RKO (cell line): ENCODE data around the gene COX17.
"Not testable (repeated sequence)": the region's sequence is repeated elsewhere in the genome, so short reads cannot be mapped to it uniquely, and the experiment has no call there.

Experiments used
- DNase-seq: peaks from one replicate; pipeline ENCODE4 v3.0.0-alpha.2; 2016; ENCODE audit warnings: low spot score

The COX17 gene, protein sequence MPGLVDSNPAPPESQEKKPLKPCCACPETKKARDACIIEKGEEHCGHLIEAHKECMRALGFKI

DNA sequence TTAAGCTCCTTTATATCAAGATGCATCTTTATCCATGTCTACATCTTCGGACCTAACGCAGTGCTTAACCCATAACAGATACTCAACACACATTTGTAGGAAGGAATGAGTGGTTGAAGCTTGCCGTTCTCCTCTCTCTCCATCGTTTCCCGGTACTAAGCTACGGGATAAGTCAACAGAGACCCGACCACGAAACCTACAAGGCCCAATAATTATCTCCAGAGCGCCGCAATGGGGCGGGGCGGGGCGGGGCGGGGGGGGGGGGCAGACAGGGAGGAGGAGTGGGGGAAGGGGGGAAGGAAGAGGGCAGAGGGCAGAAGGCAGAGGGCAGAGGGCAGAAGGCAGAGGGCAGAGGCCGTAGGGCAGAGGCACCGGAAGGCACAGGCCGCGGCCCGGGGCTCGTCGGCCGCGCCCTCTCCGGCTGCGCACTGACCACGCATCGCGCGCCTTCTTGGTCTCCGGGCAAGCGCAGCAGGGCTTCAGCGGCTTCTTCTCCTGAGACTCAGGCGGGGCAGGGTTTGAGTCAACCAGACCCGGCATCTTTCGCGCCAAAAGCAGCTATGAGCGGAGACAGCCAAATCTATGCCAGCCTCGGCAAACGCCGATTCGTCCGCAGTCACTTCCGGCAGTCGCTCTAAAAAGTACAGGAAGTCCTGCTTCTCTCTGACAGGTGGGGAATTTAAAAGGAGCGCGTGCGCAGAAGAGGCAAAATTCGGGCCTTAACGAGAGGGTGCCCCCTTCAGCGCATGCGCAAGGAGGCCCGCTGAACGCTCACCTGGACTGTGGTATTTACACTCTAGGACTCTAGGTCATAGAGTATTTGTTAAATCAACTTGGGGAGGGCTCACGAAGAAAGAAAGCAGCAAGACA lies at the start of gene COX17:
COX17 (minus strand) TSS at position 636 of the 870 bp plus-strand sequence; CDS start at position 540, 96 bp downstream.
- DNase-seq = peak; percentile 97

DNA sequence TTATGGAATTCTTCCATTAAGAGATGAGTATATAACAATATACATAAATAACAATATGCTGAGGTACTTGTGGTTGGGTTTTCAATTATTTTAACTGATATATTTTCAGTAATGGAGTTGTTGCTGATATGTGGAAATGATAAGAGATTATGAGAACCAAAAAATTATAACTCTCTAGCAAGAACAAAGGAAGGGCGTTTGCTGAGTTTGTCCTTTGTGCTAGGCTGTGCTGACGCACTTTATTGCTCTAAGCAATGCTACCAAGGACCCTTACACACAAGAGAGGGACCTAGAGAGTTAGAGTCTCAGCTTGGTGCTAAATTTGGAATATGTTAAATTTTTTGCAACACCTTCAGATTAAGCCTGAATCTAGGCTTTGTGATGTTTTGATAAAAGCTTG lies 49.7 kb upstream of the COX17 start:
- no peak for DNase-seq

- no peak for DNase-seq
Measured at GRCh38 chr3:119723022-119723421, 45.8 kb upstream of the COX17 start.

DNA sequence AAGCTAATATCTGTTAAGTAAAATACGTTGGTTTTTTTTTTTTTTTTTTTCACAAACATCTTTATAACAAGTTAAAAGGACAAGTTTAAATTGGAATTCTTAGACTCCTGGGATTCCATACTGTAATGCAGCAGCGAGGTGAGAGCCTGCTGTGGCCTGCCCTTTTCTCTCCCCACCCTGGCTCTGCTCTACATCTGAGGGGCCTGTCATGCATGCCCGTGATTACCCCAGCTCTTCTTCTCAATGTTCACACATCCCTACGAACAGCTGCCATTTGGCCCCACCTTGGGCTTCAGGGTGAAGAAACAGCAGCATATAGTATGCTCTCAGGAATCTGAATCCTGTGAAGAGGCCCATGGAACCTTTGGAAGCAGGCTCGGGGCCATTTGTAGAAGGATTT lies 40.3 kb upstream of the COX17 start:
- DNase-seq = no peak

DNA sequence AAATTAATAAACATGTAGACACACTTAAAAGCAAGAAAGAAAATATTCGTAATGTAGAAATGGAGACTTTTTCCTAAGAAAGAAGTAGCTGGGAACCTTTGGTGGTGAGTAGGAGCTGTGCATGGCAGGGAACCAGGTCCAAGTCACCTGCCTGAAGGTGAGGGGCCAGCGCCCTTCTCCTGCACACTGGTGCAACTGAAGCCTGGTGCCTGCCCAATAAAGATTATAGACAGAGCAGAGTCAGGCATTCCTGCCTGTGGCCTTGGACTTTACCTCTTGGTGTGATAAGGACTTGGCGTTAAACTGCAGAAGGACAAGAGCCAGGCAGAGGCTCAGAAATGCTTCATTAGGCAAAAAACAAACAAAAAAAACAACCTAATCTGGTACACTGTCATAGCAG lies 39.8 kb upstream of the COX17 start:
- no peak for DNase-seq

- DNase-seq = no peak
Measured at GRCh38 chr3:119715105-119715504, 37.9 kb upstream of the COX17 start.

- DNase-seq = no peak
Measured at GRCh38 chr3:119703820-119704531, 26.8 kb upstream of the COX17 start.

DNA sequence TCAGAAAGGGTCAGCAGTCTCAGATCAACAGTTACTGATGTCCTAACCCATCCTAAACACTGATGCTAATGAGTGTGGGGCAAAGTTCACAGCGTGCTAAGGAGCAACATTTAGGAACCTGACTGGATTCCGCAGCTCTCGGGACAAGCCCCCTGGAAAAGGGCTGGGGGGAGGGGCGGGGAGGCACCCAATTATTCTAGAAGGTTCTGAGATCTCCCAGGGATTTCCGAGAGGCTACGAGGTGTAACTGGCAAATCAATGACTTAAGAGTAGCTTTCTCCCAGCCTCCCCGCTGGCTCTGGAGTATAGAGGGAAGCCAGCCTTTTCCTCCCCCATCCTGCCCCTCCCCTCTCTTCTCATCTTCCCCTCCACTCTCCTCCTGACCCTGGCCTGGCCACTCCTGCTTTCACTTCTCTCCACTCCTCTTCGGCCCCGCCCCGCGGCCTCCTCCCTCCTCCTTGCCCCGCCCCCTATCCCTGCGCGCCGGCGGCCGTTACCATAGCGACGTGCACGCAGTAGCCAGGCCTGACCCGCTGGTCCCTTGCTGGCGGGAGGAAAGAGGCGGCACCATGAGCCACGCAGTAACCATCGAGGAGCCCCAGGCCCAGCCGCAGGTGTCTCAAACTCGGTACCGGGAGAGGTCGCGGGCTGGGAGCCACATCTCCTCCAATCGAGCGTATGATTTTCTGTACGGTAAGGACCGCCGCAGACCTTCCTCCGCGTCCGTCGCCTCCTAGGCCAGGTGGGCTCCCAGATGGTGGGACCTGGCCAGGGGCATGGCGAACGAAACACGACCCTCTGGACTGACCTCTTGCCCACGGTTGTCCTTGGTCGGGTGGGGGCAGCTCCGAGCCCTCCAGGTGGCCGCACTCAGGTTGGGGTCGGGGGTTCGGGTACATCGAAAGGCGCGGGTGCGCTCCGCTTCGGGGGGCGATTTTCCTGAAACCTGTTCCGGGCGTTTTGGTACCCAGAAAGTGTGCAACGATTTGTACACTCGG lies 25.6 kb upstream of the COX17 start, which contains the start of gene CFAP91:
CFAP91 (plus strand) TSS at position 493 of the 998 bp plus-strand sequence; CDS start at position 570, 77 bp downstream.
- DNase-seq = no peak

DNA sequence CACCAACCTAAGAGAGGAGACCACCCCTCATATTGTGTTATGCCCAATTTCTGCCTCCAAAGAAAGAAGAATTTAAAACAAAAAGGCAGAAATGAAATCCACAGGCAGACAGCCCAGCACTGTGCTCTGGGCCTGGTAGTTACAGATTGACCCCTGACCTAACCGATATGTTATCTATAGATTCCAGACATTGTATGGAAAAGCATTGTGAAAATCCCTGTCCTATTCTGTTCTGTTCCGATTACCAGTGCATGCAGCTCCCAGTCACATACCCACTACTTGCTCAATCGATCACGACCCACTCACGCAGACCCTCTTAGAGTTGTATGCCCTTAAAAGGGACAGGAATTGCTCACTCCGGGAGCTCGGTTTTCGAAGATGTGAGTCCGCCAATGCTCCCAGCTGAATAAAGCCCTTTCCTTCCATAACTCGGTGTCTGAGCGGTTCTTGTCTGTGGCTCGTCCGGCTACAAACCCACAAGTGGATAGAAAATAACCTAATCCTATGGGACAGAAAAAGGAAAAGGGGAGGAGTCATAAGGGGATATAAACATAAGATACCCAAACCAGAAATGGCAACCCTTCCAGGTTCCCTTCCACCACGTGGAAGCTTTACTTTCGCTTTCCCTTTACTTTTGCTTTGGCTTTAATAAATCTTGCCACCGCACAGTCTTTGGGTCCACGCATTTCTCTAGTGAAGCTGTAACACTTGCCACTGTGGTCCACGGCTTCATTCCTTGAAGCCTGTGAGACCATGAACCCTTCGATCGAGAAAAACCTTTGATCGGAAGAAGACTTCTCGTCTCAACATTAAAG lies 23.9 kb upstream of the COX17 start:
- no peak for DNase-seq

DNA sequence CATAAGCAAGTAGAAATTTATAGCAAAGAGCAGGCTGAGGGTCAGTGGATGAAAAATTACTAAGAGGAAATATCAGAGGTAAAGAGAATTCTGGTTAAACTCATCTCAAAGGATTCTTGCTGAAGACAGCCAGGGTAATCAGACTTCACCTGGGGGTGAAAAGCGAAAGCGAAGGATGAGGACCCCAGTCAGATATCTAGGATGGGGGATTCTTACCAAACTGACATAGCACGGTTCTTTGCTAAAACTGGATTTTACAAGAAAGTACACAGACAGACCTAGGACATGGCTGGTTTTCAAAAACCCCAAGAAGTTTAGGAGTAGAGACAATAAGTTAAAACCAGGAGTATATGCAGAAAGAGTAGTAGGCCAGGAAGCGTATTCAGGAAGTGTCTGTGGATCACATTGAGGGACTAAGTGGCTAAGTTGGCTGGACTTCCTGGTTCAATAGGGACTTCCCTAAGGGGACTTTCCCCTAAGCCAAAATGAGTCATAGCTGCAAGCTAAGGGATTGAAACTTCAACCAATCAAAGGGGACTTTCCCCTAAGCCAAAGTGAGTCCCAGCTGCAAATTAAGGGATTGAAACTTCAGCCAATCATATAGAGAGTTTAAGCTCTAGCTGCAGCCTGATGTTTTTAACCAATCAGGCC lies 23.2 kb upstream of the COX17 start:
- DNase-seq = peak; percentile 23

GRCh38 chr3:119697394-119697793 lies 20.2 kb upstream of the COX17 start:
- no peak for DNase-seq

- DNase-seq = peak; percentile 30
Measured at GRCh38 chr3:119695480-119695879, 18.3 kb upstream of the COX17 start.

DNA sequence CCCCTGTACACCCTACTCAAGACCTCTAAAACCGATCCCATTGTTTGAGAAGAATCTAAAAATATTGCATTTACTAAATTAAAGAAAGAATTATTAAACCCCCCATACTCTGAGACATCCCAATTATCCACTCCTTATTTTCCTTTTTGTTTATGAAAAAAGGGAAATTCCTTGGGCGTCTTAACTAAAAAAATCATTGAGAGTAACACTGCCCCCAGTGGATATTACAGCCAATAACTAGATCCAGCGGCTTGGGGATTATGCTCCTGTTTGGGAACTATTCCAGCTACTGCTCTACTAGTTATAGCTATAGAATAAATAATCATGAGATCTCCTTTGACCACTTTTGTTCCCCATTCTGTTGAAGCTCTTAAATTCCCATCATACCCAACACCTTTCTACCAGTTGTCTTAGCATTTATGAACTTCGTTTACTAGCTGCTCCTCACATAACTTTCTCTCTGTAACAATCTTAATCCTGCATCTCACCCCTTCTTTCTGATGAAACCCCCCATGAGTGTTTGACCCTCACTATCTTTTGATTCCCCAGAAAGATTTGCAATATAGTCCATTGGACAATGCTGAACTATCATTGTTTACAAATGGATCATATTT lies 12.9 kb upstream of the COX17 start:
- peak; percentile 49 for DNase-seq

GRCh38 chr3:119683421-119683820 lies 6.2 kb upstream of the COX17 start:
- DNase-seq = no peak

DNA sequence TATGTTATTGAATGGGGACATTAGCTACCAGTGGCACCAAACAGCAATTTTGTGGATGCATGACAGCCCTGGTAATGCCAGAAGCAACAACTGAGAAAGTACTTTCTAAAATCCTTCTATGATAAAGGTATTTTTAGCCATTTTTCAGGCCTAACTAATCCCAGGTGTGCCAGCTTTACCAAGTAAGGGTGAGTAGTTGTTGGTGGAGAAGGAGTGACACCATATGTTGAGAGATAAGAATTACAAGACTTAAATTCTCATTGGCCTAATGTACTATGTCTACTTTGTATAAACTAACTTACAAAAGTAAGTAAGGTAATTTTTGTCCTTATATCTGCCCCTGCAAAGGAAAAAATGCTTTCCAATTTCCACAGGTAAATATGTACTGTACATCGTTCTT lies 4.1 kb upstream of the COX17 start:
- peak; percentile 59 for DNase-seq

- no peak for DNase-seq
Measured at GRCh38 chr3:119679874-119680273, 2.7 kb upstream of the COX17 start.

GRCh38 chr3:119678209-119678608 lies 1.0 kb upstream of the COX17 start:
- DNase-seq = not testable (repeated sequence)

- DNase-seq = no peak
Measured at GRCh38 chr3:119677641-119677934, 382 bp upstream of the COX17 start.

DNA sequence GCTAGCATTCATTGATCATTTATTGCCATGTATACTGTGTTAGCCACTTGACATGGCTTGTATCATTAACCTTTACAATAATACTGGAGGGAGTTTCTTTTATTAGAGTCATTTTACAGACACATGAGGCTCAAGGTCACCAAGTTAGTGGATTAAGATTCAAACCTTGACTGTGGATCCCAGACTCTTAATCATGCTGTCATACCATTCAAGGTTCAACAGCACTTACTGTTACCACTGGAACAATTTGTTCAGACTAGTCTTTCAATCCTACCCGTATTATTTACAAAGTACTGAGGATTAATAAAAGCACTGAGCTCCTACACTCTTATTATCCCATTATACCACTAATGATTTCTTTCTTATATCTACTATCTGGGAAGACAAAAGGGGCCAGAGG lies 1.2 kb downstream of the COX17 start:
- DNase-seq = peak; percentile 25
